ACC112 (cell line): ENCODE measurements around the gene IL1R1.

Experiments used
- H2AFZ ChIP-seq: fragments of 200-600 bp; sonication (generic); one replicate; pipeline ENCODE4 v1.6.0; 2017; ENCODE audit warnings: antibody characterized with exemption, low read length; ENCODE audit not compliant: unreplicated experiment
- H3K27ac ChIP-seq: fragments of 200-600 bp; sonication (generic); 2 replicates; pipeline ENCODE4 v1.5.1; 2014; ENCODE audit warnings: low read depth, mild to moderate bottlenecking, antibody characterized with exemption, low read length, moderate library complexity
- H3K27me3 ChIP-seq: fragments of 200-600 bp; sonication (generic); 2 replicates; pipeline ENCODE4 v1.6.1; 2014; ENCODE audit warnings: mild to moderate bottlenecking, antibody characterized with exemption, low read length, moderate library complexity, mixed read lengths; ENCODE audit not compliant: insufficient read depth
- H3K36me3 ChIP-seq: fragments of 200-600 bp; sonication (generic); 2 replicates; pipeline ENCODE4 v1.6.1; 2016; ENCODE audit warnings: mild to moderate bottlenecking, antibody characterized with exemption, low read length, moderate library complexity, mixed read lengths; ENCODE audit not compliant: insufficient read depth
- H3K4me1 ChIP-seq: fragments of 200-600 bp; sonication (generic); one replicate; pipeline ENCODE4 v1.6.1; 2016; ENCODE audit warnings: low read length, mixed read lengths; ENCODE audit not compliant: insufficient read depth, unreplicated experiment, control insufficient read depth
- H3K4me3 ChIP-seq: fragments of 200-600 bp; sonication (generic); 2 replicates; pipeline ENCODE4 v1.5.1; 2014; ENCODE audit warnings: mild to moderate bottlenecking, low read depth, low read length
- H3K79me2 ChIP-seq: fragments of 200-600 bp; sonication (generic); one replicate; pipeline ENCODE4 v1.6.0; 2016; ENCODE audit warnings: low read length; ENCODE audit not compliant: control insufficient read depth, unreplicated experiment, insufficient read depth

IL1R1 gene

GRCh38 chr2:102177814-102178478 is 35.4 kb downstream of the IL1R1 start:
- Histone ChIP-seq H3K4me1 (no peaks in the 10 kb centered on the region), H3K79me2 (no peaks in the 10 kb centered on the region), H2AFZ (no peak overlapping the region), H3K4me3 (no peak overlapping the region), H3K36me3 (peaks cover 54% of the 10 kb centered on the region), H3K27me3 (no peaks in the 10 kb centered on the region), H3K27ac (no peak overlapping the region)

GRCh38 chr2:102179061-102179460 is 36.5 kb downstream of the IL1R1 start:
- Histone ChIP-seq H3K27me3 (no peaks in the 10 kb centered on the region), H3K4me3 (no peak overlapping the region), H2AFZ (no peak overlapping the region), H3K79me2 (no peaks in the 10 kb centered on the region), H3K4me1 (peaks cover 5% of the 10 kb centered on the region), H3K36me3 (peaks cover 43% of the 10 kb centered on the region), H3K27ac (no peak overlapping the region)

DNA sequence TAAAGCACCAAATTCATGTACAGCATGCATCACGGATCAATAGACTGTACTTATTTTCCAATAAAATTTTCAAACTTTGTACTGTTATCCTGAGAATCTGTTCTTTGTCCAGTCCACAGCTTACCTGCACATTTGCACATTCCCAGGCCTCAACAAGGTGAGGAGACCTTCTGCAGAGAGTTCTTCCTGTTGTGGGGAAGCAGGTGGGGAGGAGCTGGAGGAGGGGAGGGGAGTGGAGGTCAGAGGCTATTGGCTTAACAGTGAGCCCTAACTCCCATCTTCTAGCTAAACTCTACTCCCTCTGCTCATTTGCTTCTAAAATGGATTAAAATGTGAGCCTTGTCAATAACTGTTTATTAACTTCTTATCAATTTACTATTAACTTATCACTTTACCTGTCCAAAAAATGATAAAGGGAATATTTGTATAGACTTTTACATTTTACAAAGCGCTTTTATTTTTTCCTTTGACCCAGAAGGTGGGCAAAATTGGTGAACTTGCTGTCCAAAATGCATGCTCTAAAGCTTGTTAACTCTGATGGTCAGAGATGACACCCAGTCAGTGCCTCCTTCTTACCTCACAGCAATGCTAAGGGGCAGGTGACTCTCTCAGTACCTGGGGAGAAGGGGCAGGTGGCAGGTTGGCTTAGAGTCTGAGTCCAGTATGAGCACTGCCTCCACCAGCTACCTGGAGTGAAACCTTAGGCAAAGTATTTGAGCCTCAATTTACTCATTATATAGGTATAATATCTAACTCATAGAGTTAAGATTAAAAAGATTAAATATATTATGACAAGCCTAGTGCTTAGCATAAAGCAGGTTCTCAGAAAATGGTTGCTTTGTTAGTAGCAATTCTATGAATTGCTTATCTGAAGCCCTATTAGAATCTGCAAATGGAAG is 37.5 kb downstream of the IL1R1 start:
- Histone ChIP-seq H3K4me3 (no peak overlapping the region), H3K79me2 (no peaks in the 10 kb centered on the region), H2AFZ (no peak overlapping the region), H3K27ac (no peak overlapping the region), H3K27me3 (no peaks in the 10 kb centered on the region), H3K36me3 (peaks cover 33% of the 10 kb centered on the region), H3K4me1 (peaks cover 14% of the 10 kb centered on the region)

DNA sequence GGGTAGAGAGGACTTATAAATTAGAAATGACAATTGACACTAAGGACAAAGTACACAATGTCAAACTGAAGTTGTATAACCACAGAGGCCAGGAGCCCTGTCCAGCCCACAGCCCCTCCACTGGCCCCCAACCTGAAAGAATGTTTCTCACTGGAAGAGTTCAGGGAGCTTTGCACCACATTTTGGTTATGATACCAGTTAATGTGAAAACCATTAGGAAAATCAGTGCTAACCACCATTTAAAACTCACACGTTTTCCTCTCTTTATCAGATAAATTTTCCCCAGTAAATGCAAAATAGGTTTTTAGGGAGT is 38.1 kb downstream of the IL1R1 start:
- H3K4me3 ChIP-seq = no peak overlapping the region
- H3K27me3 ChIP-seq = no peaks in the 10 kb centered on the region

GRCh38 chr2:102181376-102181775 is 38.8 kb downstream of the IL1R1 start:
- Histone ChIP-seq H3K27ac (peak overlapping the region; percentile 11; the same call in 1 of the 2 replicates), H3K36me3 (peaks cover 20% of the 10 kb centered on the region), H3K27me3 (no peaks in the 10 kb centered on the region), H3K4me3 (no peak overlapping the region), H3K4me1 (peaks cover 26% of the 10 kb centered on the region), H2AFZ (no peak overlapping the region), H3K79me2 (no peaks in the 10 kb centered on the region)

More for the DNA sequence above, 38.1 kb downstream of the IL1R1 start:
- Histone ChIP-seq H3K4me1 (peaks cover 19% of the 10 kb centered on the region), H3K36me3 (peaks cover 27% of the 10 kb centered on the region), H3K79me2 (no peaks in the 10 kb centered on the region), H3K27ac (peak overlapping the region; percentile 11; the same call in 1 of the 2 replicates), H2AFZ (no peak overlapping the region)

GRCh38 chr2:102181919-102182635 is 39.5 kb downstream of the IL1R1 start:
- no peak overlapping the region for H2AFZ ChIP-seq
- H3K36me3 ChIP-seq = peaks cover 16% of the 10 kb centered on the region
- H3K4me3 ChIP-seq = no peak overlapping the region
- H3K27me3 ChIP-seq = no peaks in the 10 kb centered on the region
- peak overlapping the region; percentile 49 for H3K27ac ChIP-seq
- peaks cover 33% of the 10 kb centered on the region for H3K4me1 ChIP-seq
- no peaks in the 10 kb centered on the region for H3K79me2 ChIP-seq

DNA sequence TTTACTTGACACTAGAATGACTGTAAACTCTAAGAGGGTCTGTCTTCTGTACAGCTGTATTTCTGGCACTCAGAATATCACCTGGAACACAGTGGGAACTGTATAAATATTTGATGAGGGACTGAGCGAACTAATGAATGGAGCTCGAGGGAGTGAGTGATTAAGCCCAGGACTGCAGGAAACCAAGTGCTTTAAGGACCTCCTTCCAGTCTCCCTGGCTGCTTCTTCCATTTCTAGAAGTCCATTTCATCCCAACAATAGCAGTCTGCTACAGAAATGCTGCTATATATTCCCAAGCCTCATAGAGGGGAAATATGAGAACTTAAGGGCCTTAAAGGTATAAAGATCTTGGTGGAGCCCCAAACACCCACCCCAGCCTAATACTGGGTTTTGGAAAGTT is 41.5 kb downstream of the IL1R1 start:
- no peaks in the 10 kb centered on the region for H3K27me3 ChIP-seq
- peak overlapping the region; percentile 81 for H3K27ac ChIP-seq
- H3K79me2 ChIP-seq = peaks cover 5% of the 10 kb centered on the region
- H2AFZ ChIP-seq = no peak overlapping the region
- peaks cover 39% of the 10 kb centered on the region for H3K4me1 ChIP-seq
- peaks cover 9% of the 10 kb centered on the region for H3K36me3 ChIP-seq
- no peak overlapping the region for H3K4me3 ChIP-seq

- H3K79me2 ChIP-seq = peaks cover 7% of the 10 kb centered on the region
- H2AFZ ChIP-seq = no peak overlapping the region
- H3K27me3 ChIP-seq = no peaks in the 10 kb centered on the region
- peaks cover 3% of the 10 kb centered on the region; the same call in 1 of the 2 replicates for H3K36me3 ChIP-seq
- peak overlapping the region; percentile 81 for H3K27ac ChIP-seq
- peaks cover 42% of the 10 kb centered on the region for H3K4me1 ChIP-seq
- H3K4me3 ChIP-seq = no peak overlapping the region
Measured at GRCh38 chr2:102184568-102184967, 42.0 kb downstream of the IL1R1 start.

- peak overlapping the region; percentile 81 for H3K27ac ChIP-seq
- no peak overlapping the region for H3K4me3 ChIP-seq
- H3K79me2 ChIP-seq = peaks cover 12% of the 10 kb centered on the region
- no peaks in the 10 kb centered on the region for H3K27me3 ChIP-seq
- H3K36me3 ChIP-seq = no peaks in the 10 kb centered on the region
- H2AFZ ChIP-seq = no peak overlapping the region
- H3K4me1 ChIP-seq = peaks cover 42% of the 10 kb centered on the region
Measured at GRCh38 chr2:102185347-102185746, 42.8 kb downstream of the IL1R1 start.

DNA sequence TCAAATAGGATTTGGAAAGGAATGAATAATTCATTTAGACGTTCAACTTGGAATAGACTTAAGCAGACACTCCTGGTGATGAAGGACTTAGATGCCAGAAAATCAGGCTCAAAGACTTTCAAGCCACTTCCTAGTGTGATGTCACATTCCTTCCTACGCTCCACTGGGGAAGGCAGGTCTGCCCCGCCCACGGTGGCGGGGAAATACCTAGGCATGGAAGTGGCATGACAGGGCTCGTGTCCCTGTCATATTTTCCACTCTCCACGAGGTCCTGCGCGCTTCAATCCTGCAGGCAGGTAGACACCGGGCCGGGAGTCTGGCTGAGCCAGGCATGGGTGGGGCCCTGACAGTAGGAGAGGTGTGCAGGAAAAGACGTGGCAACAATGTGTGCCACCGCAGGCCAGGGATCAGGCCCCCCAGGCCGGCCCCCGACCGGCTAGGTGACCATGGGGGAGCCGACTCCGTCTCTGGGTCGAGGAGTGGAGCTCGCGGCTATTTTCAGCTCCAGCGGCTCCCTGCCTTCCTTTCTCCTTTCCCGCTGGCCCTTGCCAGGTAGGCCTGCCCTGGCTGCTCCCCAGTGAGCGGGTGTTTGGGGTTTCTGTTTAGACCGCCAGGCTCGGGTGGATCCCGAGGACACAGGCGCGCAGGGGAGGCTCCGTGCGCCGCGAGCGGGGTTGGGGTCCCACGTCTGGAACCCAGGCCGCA is 44.4 kb downstream of the IL1R1 start, which contains the start of gene IL1RL2:
IL1RL2 (plus strand) TSS at position 233 of the 705 bp plus-strand sequence. CDS start 845 bp downstream, outside the sequence.
- Histone ChIP-seq H3K4me3 (peak within 1 kb of the TSS; percentile 90), H3K27me3 (no peaks in the 10 kb centered on the region)

More for the DNA sequence above, 44.4 kb downstream of the IL1R1 start, which contains the start of gene IL1RL2:
- H2AFZ ChIP-seq = peak within 1 kb of the TSS; percentile 53
- 0 out of 2 replicates have a peak, but pooled peaks cover 6% of the 10 kb centered on the region for H3K36me3 ChIP-seq
- peak within 1 kb of the TSS; percentile 81 for H3K27ac ChIP-seq
- peaks cover 49% of the 10 kb centered on the region for H3K4me1 ChIP-seq
- peaks cover 12% of the 10 kb centered on the region for H3K79me2 ChIP-seq
